ENCODE measurements around the gene VWC2L.

The VWC2L gene

DNA sequence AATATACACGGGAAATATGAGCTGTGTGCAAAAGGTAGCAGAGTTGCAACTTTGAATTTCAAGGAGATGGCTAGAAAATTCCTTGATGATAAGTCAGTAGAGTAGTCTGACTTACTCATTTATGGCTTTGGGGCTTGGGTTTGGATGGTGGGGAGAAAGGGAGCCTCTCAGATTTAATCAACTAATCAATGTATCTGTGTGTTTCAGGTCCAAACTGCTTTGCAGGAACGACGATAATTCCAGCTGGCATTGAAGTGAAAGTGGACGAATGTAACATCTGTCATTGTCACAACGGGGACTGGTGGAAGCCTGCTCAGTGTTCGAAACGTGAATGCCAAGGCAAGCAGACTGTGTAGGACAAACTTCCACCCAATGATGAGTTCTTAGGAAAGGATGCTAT lies 164.6 kb downstream of the VWC2L start:
- Histone ChIP-seq H3K79me2 (ENCODE audit: control insufficient read depth, low read length) (no peaks in the 10 kb centered on the region), H3K36me3 (ENCODE audit: control insufficient read depth, low read length) (no peaks in the 10 kb centered on the region), H3K9me3 (ENCODE audit: control insufficient read depth, insufficient read depth, low read length) (no peaks in the 10 kb centered on the region), H3K27me3 (ENCODE audit: control insufficient read depth, low read length) (0 out of 2 replicates have a peak, but pooled peaks cover 4% of the 10 kb centered on the region), H3K4me1 (ENCODE audit: control insufficient read depth, low read length) (no peaks in the 10 kb centered on the region), H3F3A (ENCODE audit: control insufficient read depth, insufficient read depth) (no peaks in the 10 kb centered on the region), H3K27ac (ENCODE audit: low read depth, low read length) (no peak overlapping the region), H4K20me1 (ENCODE audit: control insufficient read depth, insufficient read depth, low read depth, low read length) (no peaks in the 10 kb centered on the region), H3K9me2 (replicated peaks; ENCODE audit: control insufficient read depth, low read length) (no peaks in the 10 kb centered on the region), H3K4me2 (ENCODE audit: low read length) (no peak overlapping the region), H3K4me3 (ENCODE audit: low read length) (no peak overlapping the region)
- TF ChIP-seq, protein P1, sequence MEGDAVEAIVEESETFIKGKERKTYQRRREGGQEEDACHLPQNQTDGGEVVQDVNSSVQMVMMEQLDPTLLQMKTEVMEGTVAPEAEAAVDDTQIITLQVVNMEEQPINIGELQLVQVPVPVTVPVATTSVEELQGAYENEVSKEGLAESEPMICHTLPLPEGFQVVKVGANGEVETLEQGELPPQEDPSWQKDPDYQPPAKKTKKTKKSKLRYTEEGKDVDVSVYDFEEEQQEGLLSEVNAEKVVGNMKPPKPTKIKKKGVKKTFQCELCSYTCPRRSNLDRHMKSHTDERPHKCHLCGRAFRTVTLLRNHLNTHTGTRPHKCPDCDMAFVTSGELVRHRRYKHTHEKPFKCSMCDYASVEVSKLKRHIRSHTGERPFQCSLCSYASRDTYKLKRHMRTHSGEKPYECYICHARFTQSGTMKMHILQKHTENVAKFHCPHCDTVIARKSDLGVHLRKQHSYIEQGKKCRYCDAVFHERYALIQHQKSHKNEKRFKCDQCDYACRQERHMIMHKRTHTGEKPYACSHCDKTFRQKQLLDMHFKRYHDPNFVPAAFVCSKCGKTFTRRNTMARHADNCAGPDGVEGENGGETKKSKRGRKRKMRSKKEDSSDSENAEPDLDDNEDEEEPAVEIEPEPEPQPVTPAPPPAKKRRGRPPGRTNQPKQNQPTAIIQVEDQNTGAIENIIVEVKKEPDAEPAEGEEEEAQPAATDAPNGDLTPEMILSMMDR (IDR thresholded peaks at IDR 0.05; ENCODE audit: low read depth, low read length, poor library complexity, severe bottlenecking), result no peak
- no peak for TF ChIP-seq EZH2phosphoT487 (IDR thresholded peaks at IDR 0.05; ENCODE audit: borderline replicate concordance, low read length)

DNA sequence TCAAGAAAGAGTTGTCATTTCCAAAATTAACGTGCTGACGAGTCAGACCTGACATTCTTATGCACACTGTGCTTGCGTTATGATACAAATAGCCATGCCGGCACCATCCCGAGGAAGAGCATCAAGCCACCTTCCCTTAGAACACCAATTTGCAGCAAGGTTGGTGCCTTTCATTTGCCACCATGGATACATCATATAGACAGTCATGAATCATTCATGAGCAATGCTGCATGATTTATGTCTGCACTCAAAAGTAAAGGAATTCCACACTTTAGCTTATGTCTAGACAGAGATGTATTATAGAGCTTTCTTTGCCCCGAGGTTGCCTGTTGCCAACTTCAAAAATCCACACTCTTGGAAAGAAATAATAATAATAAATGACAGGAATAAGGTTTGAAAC lies 166.9 kb downstream of the VWC2L start:
- H3K36me3 ChIP-seq (ENCODE audit: control insufficient read depth, low read length), result no peaks in the 10 kb centered on the region
- no peaks in the 10 kb centered on the region for H3K4me1 ChIP-seq (ENCODE audit: control insufficient read depth, low read length)
- H3F3A ChIP-seq (ENCODE audit: control insufficient read depth, insufficient read depth), result no peaks in the 10 kb centered on the region
- H3K4me2 ChIP-seq (ENCODE audit: low read length), result no peak overlapping the region
- no peaks in the 10 kb centered on the region for H3K9me2 ChIP-seq (replicated peaks; ENCODE audit: control insufficient read depth, low read length)
- H3K27me3 ChIP-seq (ENCODE audit: control insufficient read depth, low read length), result 0 out of 2 replicates have a peak, but pooled peaks cover 4% of the 10 kb centered on the region
- no peaks in the 10 kb centered on the region for H3K79me2 ChIP-seq (ENCODE audit: control insufficient read depth, low read length)
- no peak overlapping the region for H3K27ac ChIP-seq (ENCODE audit: low read depth, low read length)
- TF ChIP-seq EZH2phosphoT487 (IDR thresholded peaks at IDR 0.05; ENCODE audit: borderline replicate concordance, low read length), result no peak
- TF ChIP-seq, protein P1 (IDR thresholded peaks at IDR 0.05; ENCODE audit: low read depth, low read length, poor library complexity, severe bottlenecking), result no peak
- H3K4me3 ChIP-seq (ENCODE audit: low read length), result no peak overlapping the region
- no peaks in the 10 kb centered on the region for H3K9me3 ChIP-seq (ENCODE audit: control insufficient read depth, insufficient read depth, low read length)
- no peaks in the 10 kb centered on the region for H4K20me1 ChIP-seq (ENCODE audit: control insufficient read depth, insufficient read depth, low read depth, low read length)

DNA sequence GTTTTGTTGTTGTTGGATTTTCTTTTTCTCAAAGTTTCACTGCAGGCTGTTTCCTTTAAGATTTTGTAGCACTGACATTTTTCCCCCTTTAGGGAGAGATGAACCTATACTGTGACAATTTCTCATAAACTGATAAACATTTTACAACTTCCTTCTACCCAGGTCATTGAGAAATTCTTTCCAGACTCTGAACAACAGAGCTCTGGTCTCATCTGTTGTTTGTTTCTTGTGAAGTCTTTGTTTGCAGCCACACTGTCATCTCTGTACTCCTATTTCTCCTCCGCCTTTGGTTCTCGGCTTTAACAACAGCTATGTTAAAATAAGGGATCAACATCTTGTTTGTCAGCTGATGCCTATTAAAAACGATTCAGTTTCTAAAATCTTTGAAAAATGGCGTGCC lies 167.6 kb downstream of the VWC2L start:
- Histone ChIP-seq H3F3A (ENCODE audit: control insufficient read depth, insufficient read depth) (no peaks in the 10 kb centered on the region), H3K27me3 (ENCODE audit: control insufficient read depth, low read length) (0 out of 2 replicates have a peak, but pooled peaks cover 4% of the 10 kb centered on the region), H3K27ac (ENCODE audit: low read depth, low read length) (no peak overlapping the region), H3K4me2 (ENCODE audit: low read length) (no peak overlapping the region), H3K36me3 (ENCODE audit: control insufficient read depth, low read length) (no peaks in the 10 kb centered on the region), H3K9me3 (ENCODE audit: control insufficient read depth, insufficient read depth, low read length) (no peaks in the 10 kb centered on the region), H3K4me1 (ENCODE audit: control insufficient read depth, low read length) (no peaks in the 10 kb centered on the region), H4K20me1 (ENCODE audit: control insufficient read depth, insufficient read depth, low read depth, low read length) (no peaks in the 10 kb centered on the region), H3K4me3 (ENCODE audit: low read length) (no peak overlapping the region), H3K9me2 (replicated peaks; ENCODE audit: control insufficient read depth, low read length) (no peaks in the 10 kb centered on the region), H3K79me2 (ENCODE audit: control insufficient read depth, low read length) (no peaks in the 10 kb centered on the region)
- TF ChIP-seq EZH2phosphoT487 (IDR thresholded peaks at IDR 0.05; ENCODE audit: borderline replicate concordance, low read length), result no peak
- TF ChIP-seq, protein P1 (IDR thresholded peaks at IDR 0.05; ENCODE audit: low read depth, low read length, poor library complexity, severe bottlenecking), result no peak
